Stimulated activated CD8-positive, alpha-beta memory T cell treated with anti-CD3 and anti-CD28 coated beads, Interleukin-4, amount 100 ng/mL, for 48 hours (primary cell): ENCODE measurements around the gene NID2.
A peak's percentile ranks its signal among the peaks of the same experiment; 100 is the strongest.

Source experiments
- DNase-seq: peaks from one replicate; pipeline ENCODE4 v3.0.0-alpha.2; 2020

The NID2 gene

GRCh38 chr14:52068615-52069306 is at the start of gene NID2:
Gene NID2, minus strand, starts transcription at chr14:52069059. Its CDS starts 65 bp downstream, at chr14:52068994.
- DNase-seq, result peak; percentile 67

- no peak for DNase-seq
These were observed 48.4 kb upstream of the NID2 start for GRCh38 chr14:52117111-52117832.

- no peak for DNase-seq
These were observed 46.4 kb upstream of the NID2 start for GRCh38 chr14:52115286-52115685.

DNA sequence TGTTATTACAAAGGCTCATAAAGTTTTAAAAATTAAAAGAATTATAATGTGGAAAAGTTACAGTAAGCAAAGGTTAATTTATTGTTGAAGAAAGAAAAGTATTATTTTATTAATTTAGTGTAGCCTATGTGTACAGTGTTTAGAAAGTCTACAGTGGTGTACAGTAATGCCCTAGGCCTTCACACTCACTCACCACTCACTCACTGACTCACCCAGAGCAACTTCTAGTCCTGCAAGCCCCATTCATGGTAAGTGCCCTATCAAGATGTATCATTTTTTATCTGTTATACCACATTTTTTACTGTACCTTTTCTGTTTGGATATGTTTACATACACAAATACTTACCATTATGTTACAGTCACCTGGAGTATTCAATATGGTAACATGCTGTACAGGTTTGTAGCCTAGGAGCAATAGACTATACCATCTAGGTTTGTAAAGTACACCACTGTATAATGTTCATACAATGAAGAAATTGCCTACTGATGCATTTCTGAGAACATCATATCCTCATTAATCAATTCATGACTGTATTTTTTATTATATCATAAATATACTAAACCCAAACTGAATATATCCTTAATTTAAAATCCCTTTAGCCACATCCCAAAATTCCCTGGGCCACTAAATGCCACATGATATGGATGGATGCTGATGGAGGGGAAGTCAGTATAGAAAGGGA is 43.6 kb upstream of the NID2 start:
- DNase-seq, result no peak

DNA sequence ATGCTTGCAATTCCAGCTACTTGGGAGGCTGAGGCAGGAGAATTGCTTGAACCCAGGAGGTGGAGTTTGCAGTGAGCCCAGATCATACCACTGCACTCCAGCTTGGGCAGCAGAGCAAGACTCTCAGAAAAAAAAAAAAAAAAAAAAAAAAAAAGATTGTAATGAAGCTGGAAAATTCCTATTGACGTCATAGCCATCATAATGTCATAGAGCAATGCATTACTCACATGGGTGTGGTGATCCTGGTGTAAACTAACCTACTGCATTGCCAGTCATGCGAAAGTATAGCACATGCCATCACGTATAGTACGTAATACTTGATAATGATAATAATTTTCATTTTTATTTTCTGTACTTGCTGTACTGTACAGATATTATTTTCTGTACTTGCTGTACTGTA is 42.7 kb upstream of the NID2 start:
- DNase-seq, result no peak

GRCh38 chr14:52110441-52111086 is 41.7 kb upstream of the NID2 start:
- DNase-seq, result no peak

- no peak for DNase-seq
These were observed 40.0 kb upstream of the NID2 start for GRCh38 chr14:52108823-52109222.

DNA sequence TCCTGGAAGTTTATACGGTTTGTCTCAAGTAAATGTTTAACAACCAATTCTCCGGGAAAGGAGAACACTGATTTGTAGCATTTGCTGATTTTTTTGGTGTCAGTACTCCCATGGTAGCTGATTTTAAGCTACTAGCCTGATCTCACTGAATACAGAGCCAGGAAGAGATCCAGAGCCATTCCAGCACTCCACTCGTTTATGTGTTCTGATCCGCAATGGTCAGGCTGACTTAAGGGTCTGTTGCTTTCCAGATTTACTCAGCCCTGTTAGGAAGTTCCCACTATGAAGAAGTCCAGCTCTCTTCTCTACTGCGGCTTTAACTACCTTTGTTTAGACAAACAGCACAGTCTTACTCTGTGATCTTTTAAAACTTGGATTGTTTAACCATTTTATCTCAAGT is 38.0 kb upstream of the NID2 start:
- DNase-seq, result no peak

DNA sequence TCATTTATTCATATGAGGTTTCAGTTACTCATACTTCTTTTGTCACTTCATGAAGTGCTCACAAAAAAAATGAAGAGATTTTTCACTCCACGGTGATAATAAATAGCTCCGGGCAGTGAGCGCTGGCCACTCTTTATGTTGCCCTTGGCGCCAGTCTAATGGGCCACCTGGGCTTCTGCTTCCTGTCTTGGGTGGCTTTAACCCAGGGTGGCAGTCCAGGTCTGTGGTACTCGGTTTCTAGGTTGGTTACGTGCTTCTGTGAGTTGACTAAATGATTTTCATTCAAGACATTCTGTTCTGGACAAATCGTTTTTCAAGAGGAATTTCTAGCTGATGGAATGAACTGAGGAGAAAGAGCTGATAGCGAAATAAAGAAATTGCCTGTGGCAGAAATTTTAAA is 34.6 kb upstream of the NID2 start:
- no peak for DNase-seq

- no peak for DNase-seq
These were observed 26.9 kb upstream of the NID2 start for GRCh38 chr14:52095794-52096193.

- no peak for DNase-seq
These were observed 26.5 kb upstream of the NID2 start for GRCh38 chr14:52095336-52095735.

- no peak for DNase-seq
These were observed 25.9 kb upstream of the NID2 start for GRCh38 chr14:52094546-52095271.

DNA sequence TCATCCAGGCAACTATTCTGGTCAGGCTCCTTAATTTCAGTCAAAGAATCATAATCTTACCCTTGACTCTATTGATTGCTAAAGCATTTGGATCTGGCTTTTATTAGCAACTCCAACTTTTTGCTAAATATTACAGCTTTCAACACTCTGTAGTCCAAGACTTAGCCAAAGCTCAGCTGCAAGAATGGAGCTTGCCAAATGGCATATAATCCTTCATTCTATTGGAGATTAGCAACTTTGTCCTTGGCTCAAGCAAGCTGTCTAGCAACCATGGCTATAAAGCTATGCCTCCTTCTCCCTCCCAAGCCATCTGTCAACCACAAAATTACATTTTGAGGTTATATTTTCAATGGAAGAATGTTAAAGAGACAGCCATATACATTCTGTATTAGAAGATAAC is 23.1 kb upstream of the NID2 start:
- no peak for DNase-seq

GRCh38 chr14:52090936-52091335 is 22.1 kb upstream of the NID2 start:
- DNase-seq, result no peak

DNA sequence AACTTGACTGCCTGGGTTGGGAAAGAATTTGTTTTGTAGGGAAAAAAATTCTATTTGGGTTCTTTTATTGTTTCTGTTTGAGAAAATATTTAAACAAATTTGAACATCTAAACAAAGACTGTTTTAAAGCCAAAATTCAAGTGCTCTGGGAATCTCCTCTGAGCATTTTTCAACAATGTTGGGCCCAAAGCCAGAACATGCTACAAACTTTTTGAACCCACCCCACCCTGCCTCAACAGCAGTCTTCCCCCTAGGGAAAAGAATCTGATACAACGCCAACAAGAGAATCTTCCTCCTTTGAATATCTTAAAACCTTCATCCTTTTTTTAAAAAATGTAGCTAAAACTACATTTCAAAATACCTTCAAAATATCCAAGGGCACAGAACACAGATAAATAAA is 20.4 kb upstream of the NID2 start:
- DNase-seq, result no peak

DNA sequence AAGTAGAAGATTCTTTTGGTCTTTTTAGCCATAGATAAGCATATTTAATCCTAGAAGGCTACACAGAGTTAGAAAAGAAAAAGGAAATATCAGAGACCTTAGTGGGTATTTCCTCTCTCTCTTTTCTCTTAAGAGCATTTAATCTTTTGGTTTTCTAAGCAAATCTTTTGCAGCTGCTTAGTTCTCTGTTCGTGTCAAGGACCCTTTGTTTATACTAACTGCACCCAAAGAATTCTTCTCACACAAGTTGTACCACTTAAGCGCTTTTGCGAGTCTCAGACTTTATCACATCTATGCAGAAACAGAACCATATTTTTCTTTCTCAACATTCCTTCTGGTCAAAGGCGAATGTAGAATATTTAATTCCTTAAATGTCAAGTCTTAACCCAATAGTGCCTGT is 17.9 kb upstream of the NID2 start:
- DNase-seq, result no peak

GRCh38 chr14:52082903-52083302 is 14.0 kb upstream of the NID2 start:
- no peak for DNase-seq

DNA sequence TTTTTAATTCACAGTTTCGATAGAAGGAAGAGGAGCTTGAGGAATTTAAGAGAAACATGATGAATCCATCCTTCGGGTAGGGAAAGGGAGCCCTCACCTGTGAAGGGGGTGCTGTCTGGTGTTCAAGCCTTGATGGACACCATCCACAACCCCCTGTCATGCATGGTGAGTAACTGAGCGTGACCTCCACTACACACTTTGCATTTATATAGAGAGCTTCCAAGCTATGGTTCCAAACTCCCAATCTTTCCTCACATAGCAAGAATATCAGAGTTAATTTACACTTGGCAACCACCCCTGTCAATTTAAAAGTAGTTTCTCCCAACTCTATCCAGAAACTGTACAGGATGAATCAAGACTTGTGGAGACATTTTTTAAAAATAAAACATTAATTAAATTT is 13.1 kb upstream of the NID2 start:
- DNase-seq, result no peak

DNA sequence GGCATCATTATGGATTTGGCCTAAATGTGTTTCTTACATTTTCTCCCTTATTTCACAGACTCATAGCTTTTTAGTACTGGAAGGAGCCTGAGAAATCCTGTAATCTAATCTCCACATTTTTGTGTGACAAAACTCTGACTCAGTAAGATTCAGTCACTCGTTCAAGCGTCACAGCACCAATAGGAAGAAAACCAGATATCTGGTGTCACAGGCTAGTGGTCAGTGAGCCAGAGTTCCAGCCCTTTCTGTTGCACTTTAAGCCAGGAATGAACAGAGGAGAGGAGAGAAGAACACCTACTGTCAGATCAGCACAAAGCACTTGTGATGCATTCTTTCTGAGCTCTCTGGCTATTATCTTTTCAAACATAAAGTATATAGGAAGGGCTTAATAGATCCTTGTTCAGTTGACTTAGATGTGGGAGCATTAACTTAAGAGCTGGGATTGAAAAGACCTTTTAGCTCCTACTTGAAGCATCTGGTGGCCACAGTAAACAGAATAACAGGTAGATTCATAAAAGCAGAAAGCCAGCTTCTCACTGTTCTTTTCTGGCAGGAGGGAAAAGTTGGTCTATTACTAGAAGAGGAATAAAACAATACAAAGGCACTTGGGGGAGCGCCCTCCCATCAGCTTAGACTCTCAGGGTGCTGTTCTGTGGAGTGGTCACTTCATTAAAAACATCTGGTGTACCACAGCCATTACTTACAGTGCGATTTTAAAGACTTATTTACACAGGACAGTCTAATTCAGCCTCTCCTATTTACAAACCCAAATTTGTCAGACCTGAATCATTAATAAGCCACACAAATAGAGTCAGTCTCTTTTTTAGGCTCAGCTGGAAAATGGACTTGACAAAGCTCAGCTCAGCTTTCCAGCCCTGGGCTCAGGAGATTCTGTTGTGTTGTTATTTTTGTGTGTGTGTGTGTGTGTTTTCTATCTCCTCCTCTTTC is 12.2 kb upstream of the NID2 start:
- no peak for DNase-seq

GRCh38 chr14:52080158-52080800 is 11.4 kb upstream of the NID2 start:
- no peak for DNase-seq
